HG03378 (cell line): ENCODE data around the gene RPS25.
"Not testable (repeated sequence)": the region's sequence is repeated elsewhere in the genome, so short reads cannot be mapped to it uniquely, and the experiment has no call there.

Source experiments
- ATAC-seq: cut with Tn5 transposase; IDR thresholded peaks from one replicate; pipeline ENCODE4 v1.9.1; 2021; ENCODE audit warnings: mild to moderate bottlenecking, moderate library complexity; ENCODE audit not compliant: unreplicated experiment

RPS25 gene

GRCh38 chr11:119018074-119018938 lies at the start of gene RPS25, which contains the start of gene TRAPPC4:
Gene RPS25, minus strand, starts transcription at chr11:119018343. Its CDS starts 59 bp downstream, at chr11:119018284.
Gene TRAPPC4, plus strand, starts transcription at chr11:119018766. Its CDS starts 30 bp downstream, at chr11:119018796.
- peak; percentile 74 for ATAC-seq

DNA sequence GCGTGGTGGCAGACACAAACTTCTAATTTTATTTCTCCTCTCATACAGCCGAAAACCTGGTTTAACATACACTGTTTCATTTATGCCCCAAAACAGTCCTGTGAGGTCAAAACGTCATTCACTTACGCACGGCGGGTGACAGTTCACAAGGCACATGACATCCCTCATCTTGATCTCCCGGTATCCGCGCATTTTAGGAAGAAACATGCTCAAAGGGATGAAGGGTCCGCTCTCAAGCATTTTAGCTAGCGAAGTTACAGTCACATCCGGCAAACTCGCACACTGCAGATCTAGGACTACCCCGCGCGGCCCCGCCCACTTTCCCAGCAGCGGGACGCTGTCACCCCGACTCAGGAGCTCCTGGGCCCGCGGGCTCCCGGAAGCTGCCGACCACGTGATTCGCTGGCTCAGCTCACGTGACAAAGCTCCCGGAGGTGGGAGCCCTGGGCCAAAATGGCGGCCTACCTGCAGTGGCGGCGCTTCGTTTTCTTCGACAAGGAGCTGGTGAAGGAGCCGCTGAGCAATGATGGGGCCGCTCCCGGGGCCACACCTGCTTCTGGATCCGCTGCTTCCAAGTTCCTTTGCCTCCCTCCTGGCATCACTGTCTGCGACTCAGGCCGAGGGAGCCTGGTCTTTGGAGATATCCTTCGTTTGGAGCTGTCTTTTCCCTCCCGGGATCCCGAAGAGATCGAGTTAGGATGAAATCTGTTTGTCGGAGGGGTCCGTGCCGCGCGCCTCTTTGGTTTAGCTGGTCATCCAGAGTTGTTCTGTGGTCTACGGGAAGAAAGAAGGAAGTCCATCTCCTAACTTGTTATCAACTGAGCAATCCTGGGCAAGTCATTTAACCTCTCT lies 49.5 kb upstream of the RPS25 start, which contains the start of gene VPS11:
VPS11 (plus strand) TSS at position 448 of the 852 bp plus-strand sequence; CDS start at position 454, 6 bp downstream.
- ATAC-seq = peak; percentile 76

DNA sequence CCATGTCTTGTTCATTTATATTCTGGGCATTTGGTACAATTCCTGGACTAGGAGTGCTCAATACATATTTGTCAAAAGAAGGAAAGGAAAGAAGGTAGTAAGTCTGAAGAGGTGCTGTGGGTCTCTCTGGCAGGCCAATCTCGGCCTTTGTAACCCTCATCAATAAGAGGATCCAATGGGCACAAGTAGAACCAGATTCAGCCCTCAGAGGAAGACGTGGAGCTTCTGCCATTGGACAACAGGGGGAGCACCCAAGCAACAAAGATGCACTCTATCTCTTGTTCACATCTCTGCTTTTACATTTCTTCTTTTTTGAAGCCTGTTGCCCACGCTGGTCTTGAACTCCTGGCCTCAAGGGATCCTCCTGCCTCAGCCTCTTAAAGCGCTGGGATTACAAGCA lies 47.2 kb upstream of the RPS25 start:
- no peak for ATAC-seq

GRCh38 chr11:119062779-119063178 lies 44.6 kb upstream of the RPS25 start:
- no peak for ATAC-seq

DNA sequence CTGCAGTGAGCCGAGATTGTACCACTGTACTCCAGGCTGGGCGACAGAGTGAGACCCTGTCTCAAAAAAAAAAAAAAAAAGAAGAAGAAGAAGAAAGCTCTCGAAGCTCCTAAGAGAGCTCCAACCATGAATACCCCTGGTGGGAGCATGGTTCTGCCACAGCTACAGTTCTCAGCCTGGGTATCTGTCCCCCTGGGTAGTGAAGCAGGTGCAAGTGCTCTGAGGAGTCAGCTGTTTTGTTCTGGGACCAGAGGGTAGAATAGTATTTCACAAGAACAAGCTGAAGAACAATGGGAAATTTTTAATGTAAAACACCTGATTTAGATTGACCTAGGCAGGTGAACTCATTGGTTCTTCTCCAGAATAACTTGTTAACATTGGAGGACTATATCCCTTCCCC lies 43.1 kb upstream of the RPS25 start:
- no peak for ATAC-seq

DNA sequence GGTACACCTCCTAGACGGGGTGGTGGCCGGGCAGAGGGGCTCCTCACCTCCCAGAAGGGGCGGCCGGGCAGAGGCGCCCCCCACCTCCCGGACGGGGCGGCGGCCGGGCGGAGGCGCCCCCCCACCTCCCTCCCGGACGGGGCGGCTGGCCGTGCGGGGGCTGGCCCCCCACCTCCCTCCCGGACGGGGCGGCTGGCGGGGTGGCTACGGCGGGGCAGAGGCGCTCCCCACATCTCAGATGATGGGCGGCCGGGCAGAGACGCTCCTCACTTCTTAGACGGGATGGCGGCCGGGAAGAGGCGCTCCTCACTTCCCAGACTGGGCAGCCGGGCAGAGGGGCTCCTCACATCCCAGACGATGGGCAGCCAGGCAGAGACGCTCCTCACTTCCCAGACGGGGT lies 41.0 kb upstream of the RPS25 start:
- ATAC-seq = not testable (repeated sequence)

- peak; percentile 73 for ATAC-seq
Measured at GRCh38 chr11:119057000-119057769, 39.0 kb upstream of the RPS25 start, which contains the start of gene HYOU1. Gene HYOU1, minus strand, starts transcription at chr11:119057205. Its CDS starts 1,045 bp downstream, at chr11:119056160.

- peak; percentile 8 for ATAC-seq
Measured at GRCh38 chr11:119056421-119056999, 38.4 kb upstream of the RPS25 start.

GRCh38 chr11:119055901-119056300 lies 37.8 kb upstream of the RPS25 start:
- ATAC-seq = no peak

DNA sequence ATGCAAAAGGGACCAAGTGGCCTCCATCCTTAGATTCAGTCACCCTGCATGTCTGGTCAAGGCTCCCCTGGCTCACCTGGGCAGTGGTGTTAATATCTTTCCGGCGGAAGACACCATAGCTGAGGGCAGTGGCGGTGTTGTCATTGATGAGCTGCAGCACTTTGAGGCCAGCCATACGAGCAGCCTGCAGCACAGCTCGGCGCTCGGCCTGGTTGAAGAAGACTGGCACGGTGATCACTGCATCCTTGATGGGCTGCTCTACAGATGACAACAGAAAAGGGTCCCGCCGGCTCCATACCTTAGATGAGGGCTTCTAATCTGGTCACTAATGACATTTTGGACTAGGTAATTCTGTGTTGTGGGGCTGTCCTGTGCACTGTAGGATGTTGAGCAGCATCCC lies 36.3 kb upstream of the RPS25 start:
- ATAC-seq = no peak

- peak; percentile 9 for ATAC-seq
Measured at GRCh38 chr11:119052163-119052814, 34.1 kb upstream of the RPS25 start.

- ATAC-seq = peak; percentile 44
Measured at GRCh38 chr11:119051440-119052162, 33.5 kb upstream of the RPS25 start.

DNA sequence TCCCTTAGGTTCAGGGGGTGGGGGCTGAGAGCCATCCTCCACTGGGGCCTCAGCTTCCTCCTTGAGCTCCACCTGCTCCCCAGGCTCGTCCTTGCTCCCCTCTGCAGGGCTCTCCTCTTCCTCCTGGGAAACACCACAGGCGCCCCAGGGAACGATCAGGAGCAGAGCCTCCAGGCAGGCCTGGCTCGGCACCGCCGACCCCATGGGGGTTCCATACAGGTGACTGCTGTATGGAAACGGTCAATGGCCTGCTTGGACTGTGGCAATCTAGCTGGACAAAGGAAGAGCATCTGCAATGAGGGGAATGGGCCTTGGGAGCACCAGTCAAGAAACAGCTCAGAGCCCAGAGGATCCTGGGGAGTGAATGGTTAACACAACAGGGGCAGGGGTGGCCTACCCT lies 30.9 kb upstream of the RPS25 start:
- ATAC-seq = no peak

DNA sequence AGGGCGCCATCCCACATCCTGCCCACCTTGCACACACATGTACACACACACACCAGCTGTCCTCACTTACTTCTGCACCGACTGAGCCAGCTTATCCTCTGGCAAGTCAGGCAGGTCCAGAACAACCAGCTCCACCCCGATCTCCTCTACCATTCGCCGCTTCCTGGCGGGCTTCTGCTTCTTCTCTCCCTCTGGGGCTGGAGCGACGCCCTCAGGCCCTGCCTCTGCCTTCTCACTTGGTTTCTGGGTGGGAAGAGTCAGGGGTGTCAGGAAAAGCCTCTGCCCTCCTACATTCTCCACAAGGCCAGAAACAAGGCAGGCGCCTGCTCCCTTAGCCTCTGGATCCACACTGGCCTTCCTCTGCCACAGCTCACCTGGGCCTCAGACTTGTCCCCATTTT lies 30.5 kb upstream of the RPS25 start:
- ATAC-seq = no peak

- ATAC-seq = no peak
Measured at GRCh38 chr11:119047205-119047604, 29.1 kb upstream of the RPS25 start.

DNA sequence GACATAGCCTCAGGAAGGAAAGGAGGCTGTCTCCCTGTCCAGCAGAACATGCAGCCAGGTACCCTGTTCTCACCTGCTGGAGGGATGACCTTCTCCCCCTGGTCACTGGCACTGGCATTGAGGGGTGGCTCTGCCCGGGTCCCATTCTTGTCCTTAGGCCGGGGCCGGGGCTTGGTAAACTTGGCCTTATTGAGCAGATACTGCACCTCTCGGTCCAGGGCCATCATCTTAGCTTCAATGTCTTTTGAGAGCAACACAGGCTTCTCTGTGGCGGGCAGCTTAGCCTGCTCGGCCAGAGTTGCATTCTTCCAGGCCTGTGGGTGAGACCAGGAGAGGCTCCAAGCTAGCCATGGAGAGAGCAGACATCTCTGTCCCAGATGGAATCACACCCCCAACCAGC lies 28.3 kb upstream of the RPS25 start:
- no peak for ATAC-seq

- no peak for ATAC-seq
Measured at GRCh38 chr11:119044708-119045107, 26.6 kb upstream of the RPS25 start.

- ATAC-seq = no peak
Measured at GRCh38 chr11:119042927-119043326, 24.8 kb upstream of the RPS25 start.
